ENCODE results near the gene SUGCT.

- TF ChIP-seq CTCF (IDR thresholded peaks at IDR 0.05; ENCODE audit: low read length) (no peak), EZH2phosphoT487 (IDR thresholded peaks at IDR 0.05; ENCODE audit: low read length) (no peak), EZH2 (optimal IDR thresholded peaks at IDR 0.05; ENCODE audit: low read depth, low read length) (no peak)
These were observed 582.4 kb downstream of the SUGCT start for GRCh38 chr7:40717242-40717641.
